Measurements from ENCODE around the gene GARNL3.

The GARNL3 gene

DNA sequence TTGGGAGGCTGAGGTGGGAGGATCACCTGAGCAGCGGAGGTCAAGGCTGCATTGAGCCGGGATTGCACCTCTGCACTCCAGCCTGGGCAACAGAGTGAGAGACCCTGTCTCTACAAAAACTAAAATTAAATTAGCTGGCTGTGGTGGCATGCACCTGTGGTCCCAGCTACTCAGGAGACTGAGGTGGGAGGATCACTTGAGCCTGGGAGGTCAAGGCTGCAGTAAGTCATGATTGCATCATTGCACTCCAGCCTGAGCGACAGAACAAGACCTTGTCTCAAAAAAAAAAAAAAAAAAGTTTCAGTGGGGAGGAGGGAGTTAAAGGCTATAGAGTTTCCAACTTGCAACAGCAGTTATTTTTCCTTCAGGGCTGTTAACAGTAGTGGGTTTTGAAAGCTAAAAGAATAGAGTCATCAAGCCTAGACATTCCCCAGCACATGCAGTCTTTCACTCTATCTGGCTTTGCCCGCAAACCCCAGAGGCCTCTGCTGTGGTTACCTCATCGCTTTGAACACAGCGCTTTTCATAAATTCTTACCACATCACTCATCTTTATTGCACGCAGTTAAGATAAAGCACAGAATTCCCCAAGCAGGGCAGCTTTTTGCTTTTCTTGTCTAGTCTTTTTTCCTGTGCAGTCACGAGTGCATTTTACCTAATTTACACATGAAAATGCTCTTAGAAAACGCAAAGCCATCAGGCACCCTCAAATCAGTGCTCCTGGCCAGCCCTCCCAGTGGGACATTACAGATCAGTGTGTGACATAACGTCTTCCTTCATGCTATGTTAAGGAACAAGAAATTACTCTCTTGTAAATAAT, 123.7 kb downstream of the GARNL3 start:
- TF ChIP-seq, protein P1, sequence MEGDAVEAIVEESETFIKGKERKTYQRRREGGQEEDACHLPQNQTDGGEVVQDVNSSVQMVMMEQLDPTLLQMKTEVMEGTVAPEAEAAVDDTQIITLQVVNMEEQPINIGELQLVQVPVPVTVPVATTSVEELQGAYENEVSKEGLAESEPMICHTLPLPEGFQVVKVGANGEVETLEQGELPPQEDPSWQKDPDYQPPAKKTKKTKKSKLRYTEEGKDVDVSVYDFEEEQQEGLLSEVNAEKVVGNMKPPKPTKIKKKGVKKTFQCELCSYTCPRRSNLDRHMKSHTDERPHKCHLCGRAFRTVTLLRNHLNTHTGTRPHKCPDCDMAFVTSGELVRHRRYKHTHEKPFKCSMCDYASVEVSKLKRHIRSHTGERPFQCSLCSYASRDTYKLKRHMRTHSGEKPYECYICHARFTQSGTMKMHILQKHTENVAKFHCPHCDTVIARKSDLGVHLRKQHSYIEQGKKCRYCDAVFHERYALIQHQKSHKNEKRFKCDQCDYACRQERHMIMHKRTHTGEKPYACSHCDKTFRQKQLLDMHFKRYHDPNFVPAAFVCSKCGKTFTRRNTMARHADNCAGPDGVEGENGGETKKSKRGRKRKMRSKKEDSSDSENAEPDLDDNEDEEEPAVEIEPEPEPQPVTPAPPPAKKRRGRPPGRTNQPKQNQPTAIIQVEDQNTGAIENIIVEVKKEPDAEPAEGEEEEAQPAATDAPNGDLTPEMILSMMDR (IDR thresholded peaks at IDR 0.05; ENCODE audit: insufficient read depth, low read depth, low read length, missing control alignments): no peak

DNA sequence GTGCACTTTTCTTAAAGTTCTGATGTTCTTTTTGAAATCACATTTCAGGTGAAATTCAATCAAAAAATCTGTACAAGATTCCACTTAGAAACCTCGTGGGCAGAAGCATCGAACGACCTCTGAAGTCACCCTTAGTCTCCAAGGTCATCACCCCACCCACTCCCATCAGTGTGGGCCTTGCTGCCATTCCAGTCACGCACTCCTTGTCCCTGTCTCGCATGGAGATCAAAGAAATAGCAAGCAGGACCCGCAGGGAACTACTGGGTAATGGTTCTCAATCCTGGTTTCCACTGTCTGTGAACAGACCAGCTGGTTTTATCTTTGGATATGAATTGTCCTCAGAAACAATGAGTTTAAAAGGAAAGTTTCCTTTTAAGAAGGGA, 124.3 kb downstream of the GARNL3 start:
- TF ChIP-seq, protein P1 (IDR thresholded peaks at IDR 0.05; ENCODE audit: insufficient read depth, low read depth, low read length, missing control alignments): no peak
- no peak for DNase-seq (ENCODE audit: low read depth)
- H3K4me3 ChIP-seq (ENCODE audit: low read length): no peak overlapping the region

More for the DNA sequence above, 123.7 kb downstream of the GARNL3 start:
- peak; percentile 97 for DNase-seq (ENCODE audit: low read depth)
- no peak overlapping the region for H3K4me3 ChIP-seq (ENCODE audit: low read length)

DNA sequence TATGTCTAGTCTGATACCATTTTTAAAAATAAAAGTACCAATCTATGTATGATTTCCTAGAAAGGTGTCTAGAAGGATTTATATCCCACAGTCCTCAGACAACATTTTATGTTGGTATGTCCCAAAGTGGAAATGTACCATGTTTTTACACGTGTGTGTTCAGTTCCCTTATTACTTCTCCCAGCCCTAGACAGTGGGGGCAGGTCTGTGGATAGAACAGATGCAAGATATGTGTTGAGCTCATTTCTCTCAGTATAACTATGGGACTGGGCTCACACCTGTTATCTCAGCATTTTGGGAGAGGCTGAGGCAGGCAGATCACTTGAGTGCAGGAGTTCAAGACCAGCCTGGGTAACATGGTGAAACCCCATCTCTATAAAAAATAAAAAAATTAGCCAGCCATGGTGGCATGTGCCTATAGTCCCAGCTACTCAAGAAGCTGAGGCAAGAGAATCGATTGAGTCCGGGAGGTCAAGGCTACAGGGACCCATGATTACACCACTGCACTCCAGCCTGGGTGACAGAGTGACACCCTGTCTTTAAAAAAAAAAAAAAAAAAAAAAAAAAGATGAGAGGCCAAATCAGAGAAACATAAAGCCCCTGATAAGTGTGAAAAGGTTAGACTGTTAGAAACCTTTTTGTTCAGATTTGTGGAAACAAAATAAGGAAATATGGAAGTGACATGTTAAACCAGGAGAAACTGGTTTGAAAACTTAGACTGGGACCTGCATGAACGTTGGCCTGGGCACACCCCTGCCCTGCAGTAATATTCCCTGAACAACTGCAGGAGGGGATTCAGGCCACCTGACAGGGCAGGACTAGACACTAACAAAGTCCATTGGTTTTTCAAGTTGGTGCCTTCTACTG, 125.0 kb downstream of the GARNL3 start:
- no peak for DNase-seq (ENCODE audit: low read depth)

DNA sequence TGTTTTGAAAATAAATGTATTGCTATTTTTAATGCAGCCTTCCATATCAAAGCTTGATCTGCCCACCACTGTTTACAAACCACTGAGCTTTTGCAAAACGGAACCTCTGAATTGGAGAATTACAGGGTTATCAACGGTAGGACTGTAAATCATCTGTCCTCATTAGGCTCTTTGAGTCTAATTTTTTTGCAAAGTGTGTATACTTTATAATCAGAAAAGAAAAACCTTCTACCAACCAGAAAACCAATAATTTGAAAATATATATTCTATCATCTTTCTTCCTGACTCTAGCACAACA, 125.6 kb downstream of the GARNL3 start:
- TF ChIP-seq, protein P1 (IDR thresholded peaks at IDR 0.05; ENCODE audit: insufficient read depth, low read depth, low read length, missing control alignments): no peak
- H3K4me3 ChIP-seq (ENCODE audit: low read length): no peak overlapping the region
- no peak for DNase-seq (ENCODE audit: low read depth)

More for the DNA sequence above, 125.0 kb downstream of the GARNL3 start:
- TF ChIP-seq, protein P1 (IDR thresholded peaks at IDR 0.05; ENCODE audit: insufficient read depth, low read depth, low read length, missing control alignments): no peak
- H3K4me3 ChIP-seq (ENCODE audit: low read length): no peak overlapping the region

DNA sequence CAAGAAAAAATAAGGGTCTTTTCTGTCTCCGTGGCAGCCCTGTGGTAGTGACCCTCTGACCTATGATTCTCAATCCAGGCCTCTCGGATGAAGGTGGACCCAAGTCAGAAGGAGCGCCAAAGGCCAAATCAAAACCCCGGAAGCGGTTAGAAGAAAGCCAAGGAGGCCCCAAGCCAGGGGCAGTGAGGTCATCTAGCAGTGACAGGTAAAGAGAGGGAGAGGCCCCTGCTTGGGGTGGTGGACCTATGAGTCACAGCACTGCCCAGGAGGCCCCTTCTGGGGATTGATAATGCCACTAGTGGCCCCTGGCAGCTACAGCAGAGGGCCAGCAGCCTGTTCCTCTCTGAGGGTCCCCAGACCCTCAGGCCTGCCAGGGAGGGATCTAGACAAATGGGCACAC, 126.0 kb downstream of the GARNL3 start:
- no peak for DNase-seq (ENCODE audit: low read depth)
- H3K4me3 ChIP-seq (ENCODE audit: low read length): no peak overlapping the region
- TF ChIP-seq, protein P1 (IDR thresholded peaks at IDR 0.05; ENCODE audit: insufficient read depth, low read depth, low read length, missing control alignments): no peak

DNA sequence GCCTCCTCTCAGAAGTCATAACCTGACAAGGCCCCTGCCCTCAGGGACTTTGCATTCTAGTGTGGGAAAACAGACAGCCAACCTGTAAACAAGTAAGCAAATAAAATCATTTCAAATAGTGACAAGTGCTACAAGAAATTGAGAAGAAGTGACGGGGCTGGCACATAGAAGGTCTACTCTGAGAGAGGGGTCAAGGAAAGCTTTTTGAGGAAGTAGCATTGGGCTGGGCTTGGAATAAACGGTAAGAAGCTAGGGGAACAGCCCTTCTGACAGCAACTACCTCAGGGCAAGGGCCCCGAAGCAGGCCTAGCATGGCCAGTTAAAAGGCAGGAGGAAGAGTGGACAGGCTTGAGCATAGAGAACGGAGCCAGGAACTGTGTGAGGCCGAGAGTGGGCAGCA, 127.6 kb downstream of the GARNL3 start:
- no peak for DNase-seq (ENCODE audit: low read depth)
- no peak overlapping the region for H3K4me3 ChIP-seq (ENCODE audit: low read length)
- TF ChIP-seq, protein P1 (IDR thresholded peaks at IDR 0.05; ENCODE audit: insufficient read depth, low read depth, low read length, missing control alignments): no peak

Measured in epithelial cell of esophagus (primary cell).